ENCODE results near the gene ACACA. TPM values are rescaled to one million over a fixed set of nuclear protein-coding genes. Genes with fewer than 3 reads are reported as not detected.

Gene ACACA
- total RNA-seq, 4 donors from 2014 or later = 30.0 to 69.7 (median 49.9) TPM

- TF ChIP-seq EP300 (IDR thresholded peaks at IDR 0.05) (no peak), CTCF (IDR thresholded peaks at IDR 0.05) (no peak), POLR2A (IDR thresholded peaks at IDR 0.05) (no peak)
- DNase-seq (ENCODE audit: low spot score in 2 of 2) = no peak
- Histone ChIP-seq H3K4me3 (no peak overlapping the region), H3K4me1 (peaks cover 0 to 3% (median 0%) of the 10 kb centered on the region in 4 donors), H3K9me3 (no peaks in the 10 kb centered on the region), H3K27me3 (peaks cover 0 to 41% of the 10 kb centered on the region in 2 donors), H3K36me3 (no peaks in the 10 kb centered on the region), H3K27ac (no peak overlapping the region)
- 77 to 81% methylated on average over 8 of the region's 8 CpGs for WGBS, 2 donors
Observed at GRCh38 chr17:37064956-37065355, 341.7 kb downstream of the ACACA start.

- peaks cover 0 to 3% (median 0%) of the 10 kb centered on the region in 4 donors for H3K4me1 ChIP-seq
- WGBS, 2 donors = 47 to 54% methylated on average over 11 of the region's 11 CpGs
- no peak for TF ChIP-seq EP300 (IDR thresholded peaks at IDR 0.05)
Observed at GRCh38 chr17:37064206-37064605, 342.4 kb downstream of the ACACA start.

GRCh38 chr17:37062021-37062420 is 344.6 kb downstream of the ACACA start:
- H3K4me3 ChIP-seq = no peak overlapping the region
- H3K36me3 ChIP-seq = peaks cover 0 to 12% (median 0%) of the 10 kb centered on the region in 3 donors
- peaks cover 0 to 29% of the 10 kb centered on the region in 2 donors for H3K27me3 ChIP-seq
- 58 to 68% methylated on average over 9 of the region's 9 CpGs for WGBS, 2 donors
- no peaks in the 10 kb centered on the region for H3K9me3 ChIP-seq
- no peaks in the 10 kb centered on the region for H3K4me1 ChIP-seq
- TF ChIP-seq EP300 (IDR thresholded peaks at IDR 0.05) = no peak
- no peak for TF ChIP-seq CTCF (IDR thresholded peaks at IDR 0.05)
- TF ChIP-seq POLR2A (IDR thresholded peaks at IDR 0.05) = no peak
- DNase-seq (ENCODE audit: low spot score in 2 of 2) = no peak
- H3K27ac ChIP-seq = no peak overlapping the region

More at GRCh38 chr17:37064206-37064605, 342.4 kb downstream of the ACACA start:
- Histone ChIP-seq H3K27me3 (peaks cover 0 to 41% of the 10 kb centered on the region in 2 donors), H3K9me3 (no peaks in the 10 kb centered on the region), H3K27ac (no peak overlapping the region), H3K36me3 (no peaks in the 10 kb centered on the region), H3K4me3 (no peak overlapping the region)
- DNase-seq (ENCODE audit: low spot score in 2 of 2) = no peak

GRCh38 chr17:37060928-37061327 is 345.7 kb downstream of the ACACA start:
- TF ChIP-seq CTCF (IDR thresholded peaks at IDR 0.05) = no peak
- TF ChIP-seq EP300 (IDR thresholded peaks at IDR 0.05) = no peak
- TF ChIP-seq POLR2A (IDR thresholded peaks at IDR 0.05) = no peak
- H3K27ac ChIP-seq = no peak overlapping the region
- no peaks in the 10 kb centered on the region for H3K4me1 ChIP-seq
- H3K4me3 ChIP-seq = no peak overlapping the region
- H3K27me3 ChIP-seq = peaks cover 0 to 20% of the 10 kb centered on the region in 2 donors
- WGBS, 2 donors = 63 to 64% methylated on average over 7 of the region's 7 CpGs
- H3K36me3 ChIP-seq = peaks cover 0 to 20% (median 0%) of the 10 kb centered on the region in 3 donors
- H3K9me3 ChIP-seq = no peaks in the 10 kb centered on the region
- no peak for DNase-seq (ENCODE audit: low spot score in 2 of 2)

GRCh38 chr17:37060094-37060493 is 346.5 kb downstream of the ACACA start:
- H3K27me3 ChIP-seq = peaks cover 0 to 14% of the 10 kb centered on the region in 2 donors
- no peaks in the 10 kb centered on the region for H3K4me1 ChIP-seq
- TF ChIP-seq CTCF (IDR thresholded peaks at IDR 0.05) (no peak), EP300 (IDR thresholded peaks at IDR 0.05) (no peak), POLR2A (IDR thresholded peaks at IDR 0.05) (no peak)
- H3K27ac ChIP-seq = no peak overlapping the region
- WGBS, 2 donors = 85 to 88% methylated on average over 6 of the region's 6 CpGs
- no peak overlapping the region for H3K4me3 ChIP-seq
- H3K9me3 ChIP-seq = no peaks in the 10 kb centered on the region
- no peak for DNase-seq (ENCODE audit: low spot score in 2 of 2)
- peaks cover 0 to 23% (median 0%) of the 10 kb centered on the region in 3 donors for H3K36me3 ChIP-seq

GRCh38 chr17:37059493-37059892 is 347.1 kb downstream of the ACACA start:
- no peaks in the 10 kb centered on the region for H3K4me1 ChIP-seq
- H3K4me3 ChIP-seq = no peak overlapping the region
- peaks cover 0 to 29% (median 0%) of the 10 kb centered on the region in 3 donors for H3K36me3 ChIP-seq
- H3K27me3 ChIP-seq = peaks cover 0 to 8% of the 10 kb centered on the region in 2 donors
- 93 to 98% methylated on average over 3 of the region's 3 CpGs for WGBS, 2 donors
- no peak overlapping the region for H3K27ac ChIP-seq
- no peak for TF ChIP-seq CTCF (IDR thresholded peaks at IDR 0.05)
- TF ChIP-seq EP300 (IDR thresholded peaks at IDR 0.05) = no peak
- no peaks in the 10 kb centered on the region for H3K9me3 ChIP-seq
- DNase-seq (ENCODE audit: low spot score in 2 of 2) = no peak

All from tibial nerve (tissue), 4 donors.